ENCODE data around the gene RAVER2. TPM values are rescaled to one million over a fixed set of nuclear protein-coding genes. Genes with fewer than 3 reads are reported as not detected.
"Not testable (repeated sequence)": the region's sequence is repeated elsewhere in the genome, so short reads cannot be mapped to it uniquely, and the experiment has no call there.

Gene RAVER2
- total and polyA plus RNA-seq, 10 of the 15 experiments (the other 5 are each of a cell fraction or from before 2014, with no cell fraction given): 0.09 to 0.59 (median 0.41) TPM; not detected in 2

- BruUV-seq (replicated peaks): no TSS peak
- DNase-seq (ENCODE audit: low read depth, low spot score) (no peak), FAIRE-seq (no peak), ATAC-seq (no peak)
- Histone ChIP-seq H3K27ac (ENCODE audit: control insufficient read depth, insufficient read depth) (no peak overlapping the region), H3K9ac (ENCODE audit: control insufficient read depth, insufficient read depth, low read length) (no peak overlapping the region), H3K9me3 (replicated peaks; ENCODE audit: control insufficient read depth, insufficient read depth, low read length) (no peaks in the 10 kb centered on the region), H3K4me3 (no peak overlapping the region), H3K4me1 (ENCODE audit: control insufficient read depth, insufficient read depth, low read length) (no peaks in the 10 kb centered on the region), H3K27me3 (replicated peaks in 1 of 2; ENCODE audit: control insufficient read depth in 2 of 2, insufficient read depth in 2 of 2, low read length in 1 of 2) (0 out of 4 replicates have a peak, but pooled peaks cover 0 to 2% of the 10 kb centered on the region in 2 experiments), H3K36me3 (ENCODE audit: control insufficient read depth in 2 of 2, insufficient read depth in 2 of 2, low read length in 1 of 2) (no peaks in the 10 kb centered on the region), H3K79me2 (ENCODE audit: control insufficient read depth, insufficient read depth, low read length) (no peaks in the 10 kb centered on the region), H3K4me2 (ENCODE audit: control insufficient read depth, insufficient read depth) (no peak overlapping the region), H4K20me1 (ENCODE audit: control insufficient read depth, insufficient read depth) (no peaks in the 10 kb centered on the region), H2AFZ (ENCODE audit: control insufficient read depth, low read depth, low read length) (no peak overlapping the region)
- 25% methylated on average over 1 of the region's 1 CpG for WGBS (ENCODE audit: insufficient coverage, insufficient replicate concordance, low lambda C conversion rate, missing lambda C conversion rate)
- CTCF ChIA-PET: no interaction called here
- POLR2A ChIA-PET: no interaction called here
- intact Hi-C loops (cut with micrococcal nuclease; ENCODE audit: unreplicated experiment) (no loop called here), in situ Hi-C loops (cut with MboI) (no loop called here)
- RAD21 ChIA-PET (ENCODE audit: unreplicated experiment): no interaction called here
- SMC1A ChIA-PET (ENCODE audit: uncharacterized antibody, unreplicated experiment): no interaction called here
- TF ChIP-seq JUND (IDR thresholded peaks at IDR 0.05; ENCODE audit: low read depth, low read length) (no peak), IRF3 (IDR thresholded peaks at IDR 0.05) (no peak), SUPT20H (IDR thresholded peaks at IDR 0.05; ENCODE audit: borderline replicate concordance, control insufficient read depth, low read depth, low read length) (no peak), SKIL (IDR thresholded peaks at IDR 0.05; ENCODE audit: low read depth, poor library complexity, severe bottlenecking) (no peak), CBX5 (IDR thresholded peaks at IDR 0.05; ENCODE audit: low read depth) (no peak)
Observed at GRCh38 chr1:64814427-64814826, 69.6 kb downstream of the RAVER2 start.

- H3K36me3 ChIP-seq (ENCODE audit: control insufficient read depth in 2 of 2, insufficient read depth in 2 of 2, low read length in 1 of 2); H3K4me3 ChIP-seq; BruUV-seq (replicated peaks); intact Hi-C loops (cut with micrococcal nuclease; ENCODE audit: unreplicated experiment); H3K27me3 ChIP-seq (replicated peaks in 1 of 2; ENCODE audit: control insufficient read depth in 2 of 2, insufficient read depth in 2 of 2, low read length in 1 of 2); H3K9me3 ChIP-seq (replicated peaks; ENCODE audit: control insufficient read depth, insufficient read depth, low read length); ATAC-seq; RAD21 ChIA-PET (ENCODE audit: unreplicated experiment); FAIRE-seq; CTCF ChIA-PET; DNase-seq (ENCODE audit: low read depth, low spot score); H3K4me2 ChIP-seq (ENCODE audit: control insufficient read depth, insufficient read depth); in situ Hi-C loops (cut with MboI); POLR2A ChIA-PET; H3K4me1 ChIP-seq (ENCODE audit: control insufficient read depth, insufficient read depth, low read length); SMC1A ChIA-PET (ENCODE audit: uncharacterized antibody, unreplicated experiment); H3K9ac ChIP-seq (ENCODE audit: control insufficient read depth, insufficient read depth, low read length); H3K79me2 ChIP-seq (ENCODE audit: control insufficient read depth, insufficient read depth, low read length); H4K20me1 ChIP-seq (ENCODE audit: control insufficient read depth, insufficient read depth); H3K27ac ChIP-seq (ENCODE audit: control insufficient read depth, insufficient read depth); H2AFZ ChIP-seq (ENCODE audit: control insufficient read depth, low read depth, low read length): not testable (repeated sequence)
- 36% methylated on average over 5 of the region's 5 CpGs for WGBS (ENCODE audit: insufficient coverage, insufficient replicate concordance, low lambda C conversion rate, missing lambda C conversion rate)
Observed at GRCh38 chr1:64817364-64817763, 72.5 kb downstream of the RAVER2 start.

GRCh38 chr1:64820572-64820971, 75.7 kb downstream of the RAVER2 start:
- POLR2A ChIA-PET; H3K27me3 ChIP-seq (replicated peaks in 1 of 2; ENCODE audit: control insufficient read depth in 2 of 2, insufficient read depth in 2 of 2, low read length in 1 of 2); H3K9me3 ChIP-seq (replicated peaks; ENCODE audit: control insufficient read depth, insufficient read depth, low read length); FAIRE-seq; ATAC-seq; DNase-seq (ENCODE audit: low read depth, low spot score); RAD21 ChIA-PET (ENCODE audit: unreplicated experiment); BruUV-seq (replicated peaks); H3K36me3 ChIP-seq (ENCODE audit: control insufficient read depth in 2 of 2, insufficient read depth in 2 of 2, low read length in 1 of 2); H3K4me3 ChIP-seq; H3K27ac ChIP-seq (ENCODE audit: control insufficient read depth, insufficient read depth); H3K4me2 ChIP-seq (ENCODE audit: control insufficient read depth, insufficient read depth); H3K79me2 ChIP-seq (ENCODE audit: control insufficient read depth, insufficient read depth, low read length); intact Hi-C loops (cut with micrococcal nuclease; ENCODE audit: unreplicated experiment); H3K9ac ChIP-seq (ENCODE audit: control insufficient read depth, insufficient read depth, low read length); H4K20me1 ChIP-seq (ENCODE audit: control insufficient read depth, insufficient read depth); H2AFZ ChIP-seq (ENCODE audit: control insufficient read depth, low read depth, low read length); H3K4me1 ChIP-seq (ENCODE audit: control insufficient read depth, insufficient read depth, low read length): not testable (repeated sequence)
- in situ Hi-C loops (cut with MboI): loop anchor here (5.0 kb wide), 1 partner anchor 553 kb away; no protein-coding TSS in a partner anchor
- SMC1A ChIA-PET (ENCODE audit: uncharacterized antibody, unreplicated experiment): interaction anchor here (1.0 kb wide), 1 partner anchor 13 kb away, joined by 3 read pairs; no protein-coding TSS in a partner anchor
- CTCF ChIA-PET: interaction anchor here (1.7 kb wide), 1 partner anchor 551 kb away, joined by 4 read pairs; no protein-coding TSS in a partner anchor
- 2% methylated on average over 3 of the region's 3 CpGs for whole genome bisulfite sequencing (ENCODE audit: insufficient coverage, insufficient replicate concordance, low lambda C conversion rate, missing lambda C conversion rate)

Data from GM12878 (cell line).